Mesendoderm (in vitro differentiated cells): ENCODE data around the gene ITGA11.

Source experiments
- DNase-seq: peaks from one replicate; pipeline ENCODE4 v3.0.0; 2013
- H2AK5ac ChIP-seq: 2 replicates; pipeline ENCODE4 v1.6.1; 2013; ENCODE audit warnings: low read length, inconsistent platforms
- H2BK120ac ChIP-seq: 2 replicates; pipeline ENCODE4 v1.6.1; 2013; ENCODE audit warnings: low read depth, mild to moderate bottlenecking, low read length, moderate library complexity, mixed read lengths
- H2BK15ac ChIP-seq: replicated peaks from 2 replicates; pipeline ENCODE4 v1.6.1; 2013; ENCODE audit warnings: low read depth, mild to moderate bottlenecking, moderate library complexity
- H2BK5ac ChIP-seq: 2 replicates; pipeline ENCODE4 v1.6.1; 2013; ENCODE audit warnings: low read length, inconsistent platforms
- H3K18ac ChIP-seq: 2 replicates; pipeline ENCODE4 v1.6.1; 2013; ENCODE audit warnings: mild to moderate bottlenecking, low read length, mixed read lengths
- H3K23ac ChIP-seq: one replicate; pipeline ENCODE4 v1.6.1; 2013; ENCODE audit warnings: low read length
- H3K27ac ChIP-seq: 2 replicates; pipeline ENCODE4 v1.5.1; 2013; ENCODE audit warnings: low read depth, mild to moderate bottlenecking, inconsistent platforms, low read length, moderate library complexity
- H3K27me3 ChIP-seq: 2 replicates; pipeline ENCODE4 v1.6.1; 2013; ENCODE audit warnings: low read length, control low read depth, mild to moderate bottlenecking, inconsistent platforms; ENCODE audit not compliant: insufficient read depth, poor library complexity
- H3K36me3 ChIP-seq: 2 replicates; pipeline ENCODE4 v1.6.1; 2013; ENCODE audit warnings: low read length, inconsistent platforms; ENCODE audit not compliant: control insufficient read depth, insufficient read depth
- H3K4ac ChIP-seq: one replicate; pipeline ENCODE4 v1.6.1; 2013; ENCODE audit warnings: low read depth, mild to moderate bottlenecking, low read length, moderate library complexity
- H3K4me1 ChIP-seq: 2 replicates; pipeline ENCODE4 v1.6.1; 2013; ENCODE audit warnings: low read depth, low read length, inconsistent platforms; ENCODE audit not compliant: control insufficient read depth
- H3K4me2 ChIP-seq: 2 replicates; pipeline ENCODE4 v1.6.1; 2013; ENCODE audit warnings: low read length
- H3K4me3 ChIP-seq: 2 replicates; pipeline ENCODE4 v1.5.1; 2013; ENCODE audit warnings: mild to moderate bottlenecking, low read length
- H3K56ac ChIP-seq: one replicate; pipeline ENCODE4 v1.6.1; 2013; ENCODE audit warnings: low read length
- H3K79me1 ChIP-seq: 2 replicates; pipeline ENCODE4 v1.6.1; 2013; ENCODE audit warnings: low read length, inconsistent platforms
- H3K79me2 ChIP-seq: 2 replicates; pipeline ENCODE4 v1.6.1; 2013; ENCODE audit warnings: mild to moderate bottlenecking, low read length; ENCODE audit not compliant: control insufficient read depth, insufficient read depth
- H3K9ac ChIP-seq: 2 replicates; pipeline ENCODE4 v1.6.1; 2013; ENCODE audit warnings: low read length, inconsistent platforms
- H4K5ac ChIP-seq: one replicate; pipeline ENCODE4 v1.6.1; 2013; ENCODE audit warnings: low read length
- H4K8ac ChIP-seq: one replicate; pipeline ENCODE4 v1.6.1; 2013; ENCODE audit warnings: low read depth, mild to moderate bottlenecking, control low read depth, low read length, moderate library complexity
- WGBS: extraction: QIAGEN DNeasy Blood & Tissue Kit; methylation state at CpG from one replicate; pipeline ENCODE4 v1.1.7; 2013; ENCODE audit warnings: low lambda C conversion rate, missing lambda C conversion rate; ENCODE audit not compliant: insufficient coverage; ENCODE audit errors: extremely low coverage; 5-methylcytosine and 5-hydroxymethylcytosine counted together

ITGA11 gene

GRCh38 chr15:68405378-68406250, 26.3 kb downstream of the ITGA11 start:
- no peak overlapping the region for H3K9ac ChIP-seq

GRCh38 chr15:68404056-68404798, 27.7 kb downstream of the ITGA11 start:
- Histone ChIP-seq H2AK5ac (no peak overlapping the region), H3K4me1 (no peaks in the 10 kb centered on the region), H3K4me2 (no peak overlapping the region), H3K79me1 (no peaks in the 10 kb centered on the region), H3K18ac (no peak overlapping the region), H4K5ac (no peak overlapping the region), H3K36me3 (no peaks in the 10 kb centered on the region), H3K23ac (no peak overlapping the region), H2BK15ac (no peak overlapping the region), H3K27me3 (no peaks in the 10 kb centered on the region), H4K8ac (no peak overlapping the region), H2BK120ac (no peak overlapping the region), H3K4me3 (no peak overlapping the region), H3K56ac (no peak overlapping the region), H2BK5ac (no peak overlapping the region), H3K27ac (no peak overlapping the region), H3K79me2 (no peaks in the 10 kb centered on the region), H3K4ac (no peak overlapping the region), H3K9ac (no peak overlapping the region)
- DNase-seq, result no peak
- WGBS, result no CpG with 5 or more reads among the region's 12 CpGs

More at GRCh38 chr15:68405378-68406250, 26.3 kb downstream of the ITGA11 start:
- H2BK120ac ChIP-seq, result no peak overlapping the region
- H4K8ac ChIP-seq, result no peak overlapping the region
- no peaks in the 10 kb centered on the region for H3K79me1 ChIP-seq
- H3K4me2 ChIP-seq, result no peak overlapping the region
- no peaks in the 10 kb centered on the region for H3K4me1 ChIP-seq
- no peaks in the 10 kb centered on the region for H3K79me2 ChIP-seq
- H2BK15ac ChIP-seq, result no peak overlapping the region
- H3K27ac ChIP-seq, result no peak overlapping the region
- H3K23ac ChIP-seq, result no peak overlapping the region
- no peak overlapping the region for H2AK5ac ChIP-seq
- H3K18ac ChIP-seq, result no peak overlapping the region
- no peak overlapping the region for H4K5ac ChIP-seq
- no peak for DNase-seq
- no CpG with 5 or more reads among the region's 13 CpGs for WGBS
- H2BK5ac ChIP-seq, result no peak overlapping the region
- H3K56ac ChIP-seq, result no peak overlapping the region
- H3K27me3 ChIP-seq, result no peaks in the 10 kb centered on the region
- H3K4ac ChIP-seq, result no peak overlapping the region
- H3K4me3 ChIP-seq, result no peak overlapping the region
- H3K36me3 ChIP-seq, result no peaks in the 10 kb centered on the region

DNA sequence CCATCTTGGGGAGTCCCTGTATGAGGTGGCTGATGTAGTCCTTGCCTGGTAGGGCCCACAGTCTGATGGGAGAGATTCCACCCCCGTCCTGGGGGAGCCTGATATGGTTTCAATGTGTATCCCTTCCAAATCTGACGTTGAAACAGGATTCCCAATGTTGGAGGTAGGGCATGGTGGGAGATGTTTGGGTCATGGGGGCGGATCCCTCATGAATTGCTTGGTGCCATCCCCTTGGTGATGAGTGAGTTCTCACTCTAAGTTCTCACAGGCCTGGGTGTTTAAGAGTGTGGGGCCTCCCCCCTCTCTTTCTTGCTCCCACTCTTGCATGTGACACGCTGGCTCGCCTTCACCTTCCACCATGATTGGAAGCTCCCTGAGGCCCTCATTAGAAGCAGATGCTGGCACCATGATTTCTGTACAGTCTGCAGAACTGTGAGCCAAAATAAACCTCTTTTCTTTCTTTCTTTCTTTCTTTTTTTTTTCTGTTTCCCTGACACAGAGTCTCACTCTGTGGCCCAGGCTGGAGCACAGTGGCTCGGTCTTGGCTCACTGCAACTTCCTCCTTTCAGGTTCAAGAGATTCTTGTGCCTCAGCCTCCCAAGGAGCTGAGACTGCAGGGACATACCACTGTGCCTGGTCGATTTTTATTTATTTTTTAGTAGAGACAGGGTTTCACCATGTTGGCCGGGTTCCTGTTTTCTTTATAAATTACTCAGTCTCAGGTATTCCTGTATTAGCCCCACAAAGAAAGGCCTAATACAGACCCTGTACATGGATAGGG, 28.6 kb downstream of the ITGA11 start:
- H3K18ac ChIP-seq, result no peak overlapping the region
- H3K27me3 ChIP-seq, result no peaks in the 10 kb centered on the region
- H4K5ac ChIP-seq, result no peak overlapping the region
- no peak overlapping the region for H3K4me2 ChIP-seq
- no peaks in the 10 kb centered on the region for H3K79me2 ChIP-seq
- H2BK5ac ChIP-seq, result no peak overlapping the region
- no peak overlapping the region for H2AK5ac ChIP-seq
- no peak overlapping the region for H4K8ac ChIP-seq
- no peak overlapping the region for H3K4ac ChIP-seq
- no peak overlapping the region for H3K9ac ChIP-seq
- H3K36me3 ChIP-seq, result no peaks in the 10 kb centered on the region
- H3K56ac ChIP-seq, result no peak overlapping the region
- no peak overlapping the region for H3K4me3 ChIP-seq
- no CpG with 5 or more reads among the region's 8 CpGs for WGBS
- H2BK120ac ChIP-seq, result no peak overlapping the region
- H3K79me1 ChIP-seq, result no peaks in the 10 kb centered on the region
- no peak for DNase-seq
- H3K27ac ChIP-seq, result no peak overlapping the region
- no peak overlapping the region for H2BK15ac ChIP-seq
- no peak overlapping the region for H3K23ac ChIP-seq
- no peaks in the 10 kb centered on the region for H3K4me1 ChIP-seq

DNA sequence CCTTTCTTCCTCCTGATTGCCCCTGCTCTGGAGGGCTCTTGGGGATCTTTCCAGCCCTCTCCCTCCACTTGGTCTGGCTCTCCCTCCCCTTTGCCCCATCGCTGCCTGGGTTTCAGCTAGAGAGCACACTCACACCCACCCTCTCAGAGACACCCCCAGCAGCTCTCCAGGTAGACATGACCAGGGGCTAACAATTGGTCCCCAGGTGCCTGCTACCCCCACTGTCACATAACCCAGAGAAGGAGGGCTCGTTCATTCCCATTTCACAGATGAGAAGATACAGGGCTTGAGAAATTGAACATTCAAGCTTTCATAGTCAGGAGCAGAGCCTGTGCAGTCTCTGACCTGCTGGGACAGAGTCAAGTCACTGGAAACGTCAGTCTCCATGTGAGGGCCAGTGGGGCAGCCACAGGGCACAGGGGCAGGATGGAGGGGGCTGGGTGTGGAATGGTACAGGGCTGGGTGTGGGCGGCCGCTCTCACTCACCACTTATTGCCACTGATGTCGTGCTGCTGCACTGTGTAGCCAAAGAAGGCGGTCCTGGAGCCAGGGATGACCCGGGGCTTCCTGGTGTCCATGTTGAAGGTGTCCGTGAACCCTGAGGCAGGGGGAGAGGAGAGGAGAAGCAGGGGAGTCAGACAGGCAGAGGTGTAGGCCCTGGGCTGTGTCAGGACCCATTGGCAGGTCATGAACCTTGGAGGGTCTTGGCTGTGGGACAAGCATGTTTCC, 29.4 kb downstream of the ITGA11 start:
- Histone ChIP-seq H3K18ac (no peak overlapping the region), H3K56ac (no peak overlapping the region), H3K27ac (no peak overlapping the region), H3K79me2 (no peaks in the 10 kb centered on the region), H2BK15ac (no peak overlapping the region), H4K8ac (no peak overlapping the region), H4K5ac (no peak overlapping the region), H2BK5ac (no peak overlapping the region), H2BK120ac (no peak overlapping the region), H3K36me3 (no peaks in the 10 kb centered on the region), H3K79me1 (no peaks in the 10 kb centered on the region), H3K4me2 (no peak overlapping the region), H3K23ac (no peak overlapping the region), H3K4me3 (no peak overlapping the region), H3K9ac (no peak overlapping the region), H3K4me1 (no peaks in the 10 kb centered on the region), H3K27me3 (no peaks in the 10 kb centered on the region), H3K4ac (no peak overlapping the region), H2AK5ac (no peak overlapping the region)
- WGBS, result no CpG with 5 or more reads among the region's 9 CpGs
- no peak for DNase-seq
